GM23338 (cell line): ENCODE measurements around the gene SMIM41. TPM values are rescaled to one million over a fixed set of nuclear protein-coding genes. Genes with fewer than 3 reads are reported as not detected.

ENCODE experiments used
- CREB1 ChIP-seq: fragments of 250-450 bp; sonication (Bioruptor Pico); IDR thresholded peaks from 2 replicates; pipeline ENCODE4 v1.5.0; 2020; ENCODE audit warnings: low read depth, mild to moderate bottlenecking, moderate library complexity
- EZH2 ChIP-seq: fragments of 200-600 bp; sonication (generic); IDR thresholded peaks from one replicate; pipeline ENCODE4 v1.8.0; 2017; ENCODE audit warnings: antibody characterized with exemption, mild to moderate bottlenecking, low read depth; ENCODE audit not compliant: unreplicated experiment
- POLR2AphosphoS5 ChIP-seq: IDR thresholded peaks from 2 replicates; pipeline ENCODE4 v1.6.1; 2016; ENCODE audit warnings: antibody characterized with exemption, low read depth
- ZNF114 ChIP-seq: fragments of 250-450 bp; sonication (Bioruptor Pico); IDR thresholded peaks from 2 replicates; pipeline ENCODE4 v1.5.0; 2020; ENCODE audit warnings: mild to moderate bottlenecking, moderate library complexity
- polyA plus RNA-seq: library from polyadenylated mRNA; unstranded; fragments of >200 nt; fragmentation: Nextera tagmentation; extraction: Ambion mirVana; gene quantifications from 2 replicates; pipeline ENCODE4 v1.2.1, GENCODE V29; 2016
- total RNA-seq: library from RNA; depleted of rRNA; stranded (reverse); fragments of >200 nt; shearing (Covaris generic); gene quantifications from 2 replicates; pipeline ENCODE4 v1.2.3, GENCODE V29; 2014
- TF ChIP-seq, protein P1 (sequence below): fragments of 250-450 bp; sonication (Bioruptor Pico); IDR thresholded peaks from 2 replicates; pipeline ENCODE4 v1.5.0; 2020; ENCODE audit warnings: mild to moderate bottlenecking, moderate library complexity
- TF ChIP-seq, protein P2 (sequence below), 2 experiments: fragments of 200-600 bp in 1 of 2; sonication (generic) in 1 of 2; conservative IDR thresholded peaks; 2 replicates each; pipeline versions ENCODE4 v1.5.1 to v1.6.1; 2016 to 2017; ENCODE audit warnings: antibody characterized with exemption in 2 of 2, low read depth in 2 of 2, mild to moderate bottlenecking in 2 of 2, moderate library complexity in 1 of 2
- TF ChIP-seq, protein P3 (sequence below): IDR thresholded peaks from one replicate; pipeline ENCODE4 v1.6.1; 2018; ENCODE audit warnings: antibody characterized with exemption; ENCODE audit not compliant: unreplicated experiment

SMIM41 gene
- total and polyA plus RNA-seq, 2 experiments from 2014 or later = 0.66 TPM

DNA sequence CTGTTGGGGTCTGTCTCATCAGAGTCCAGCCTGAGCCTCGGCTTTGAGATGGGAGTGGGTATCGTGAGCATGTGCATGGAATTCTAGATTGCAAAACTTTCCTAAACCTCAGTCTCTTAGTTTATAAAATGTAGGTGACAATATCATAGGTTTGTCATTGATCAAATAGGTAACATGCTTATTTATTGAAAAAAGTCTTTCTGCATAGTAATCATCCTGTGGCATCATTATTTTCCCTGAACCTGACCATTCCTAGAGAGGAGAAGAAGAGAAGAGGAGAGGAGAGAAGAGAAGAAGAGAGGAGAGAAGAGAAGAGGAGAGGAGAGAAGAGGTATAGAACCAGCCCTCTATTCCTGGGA, 4.1 kb downstream of the SMIM41 start (continued):
- TF ChIP-seq, protein P1, sequence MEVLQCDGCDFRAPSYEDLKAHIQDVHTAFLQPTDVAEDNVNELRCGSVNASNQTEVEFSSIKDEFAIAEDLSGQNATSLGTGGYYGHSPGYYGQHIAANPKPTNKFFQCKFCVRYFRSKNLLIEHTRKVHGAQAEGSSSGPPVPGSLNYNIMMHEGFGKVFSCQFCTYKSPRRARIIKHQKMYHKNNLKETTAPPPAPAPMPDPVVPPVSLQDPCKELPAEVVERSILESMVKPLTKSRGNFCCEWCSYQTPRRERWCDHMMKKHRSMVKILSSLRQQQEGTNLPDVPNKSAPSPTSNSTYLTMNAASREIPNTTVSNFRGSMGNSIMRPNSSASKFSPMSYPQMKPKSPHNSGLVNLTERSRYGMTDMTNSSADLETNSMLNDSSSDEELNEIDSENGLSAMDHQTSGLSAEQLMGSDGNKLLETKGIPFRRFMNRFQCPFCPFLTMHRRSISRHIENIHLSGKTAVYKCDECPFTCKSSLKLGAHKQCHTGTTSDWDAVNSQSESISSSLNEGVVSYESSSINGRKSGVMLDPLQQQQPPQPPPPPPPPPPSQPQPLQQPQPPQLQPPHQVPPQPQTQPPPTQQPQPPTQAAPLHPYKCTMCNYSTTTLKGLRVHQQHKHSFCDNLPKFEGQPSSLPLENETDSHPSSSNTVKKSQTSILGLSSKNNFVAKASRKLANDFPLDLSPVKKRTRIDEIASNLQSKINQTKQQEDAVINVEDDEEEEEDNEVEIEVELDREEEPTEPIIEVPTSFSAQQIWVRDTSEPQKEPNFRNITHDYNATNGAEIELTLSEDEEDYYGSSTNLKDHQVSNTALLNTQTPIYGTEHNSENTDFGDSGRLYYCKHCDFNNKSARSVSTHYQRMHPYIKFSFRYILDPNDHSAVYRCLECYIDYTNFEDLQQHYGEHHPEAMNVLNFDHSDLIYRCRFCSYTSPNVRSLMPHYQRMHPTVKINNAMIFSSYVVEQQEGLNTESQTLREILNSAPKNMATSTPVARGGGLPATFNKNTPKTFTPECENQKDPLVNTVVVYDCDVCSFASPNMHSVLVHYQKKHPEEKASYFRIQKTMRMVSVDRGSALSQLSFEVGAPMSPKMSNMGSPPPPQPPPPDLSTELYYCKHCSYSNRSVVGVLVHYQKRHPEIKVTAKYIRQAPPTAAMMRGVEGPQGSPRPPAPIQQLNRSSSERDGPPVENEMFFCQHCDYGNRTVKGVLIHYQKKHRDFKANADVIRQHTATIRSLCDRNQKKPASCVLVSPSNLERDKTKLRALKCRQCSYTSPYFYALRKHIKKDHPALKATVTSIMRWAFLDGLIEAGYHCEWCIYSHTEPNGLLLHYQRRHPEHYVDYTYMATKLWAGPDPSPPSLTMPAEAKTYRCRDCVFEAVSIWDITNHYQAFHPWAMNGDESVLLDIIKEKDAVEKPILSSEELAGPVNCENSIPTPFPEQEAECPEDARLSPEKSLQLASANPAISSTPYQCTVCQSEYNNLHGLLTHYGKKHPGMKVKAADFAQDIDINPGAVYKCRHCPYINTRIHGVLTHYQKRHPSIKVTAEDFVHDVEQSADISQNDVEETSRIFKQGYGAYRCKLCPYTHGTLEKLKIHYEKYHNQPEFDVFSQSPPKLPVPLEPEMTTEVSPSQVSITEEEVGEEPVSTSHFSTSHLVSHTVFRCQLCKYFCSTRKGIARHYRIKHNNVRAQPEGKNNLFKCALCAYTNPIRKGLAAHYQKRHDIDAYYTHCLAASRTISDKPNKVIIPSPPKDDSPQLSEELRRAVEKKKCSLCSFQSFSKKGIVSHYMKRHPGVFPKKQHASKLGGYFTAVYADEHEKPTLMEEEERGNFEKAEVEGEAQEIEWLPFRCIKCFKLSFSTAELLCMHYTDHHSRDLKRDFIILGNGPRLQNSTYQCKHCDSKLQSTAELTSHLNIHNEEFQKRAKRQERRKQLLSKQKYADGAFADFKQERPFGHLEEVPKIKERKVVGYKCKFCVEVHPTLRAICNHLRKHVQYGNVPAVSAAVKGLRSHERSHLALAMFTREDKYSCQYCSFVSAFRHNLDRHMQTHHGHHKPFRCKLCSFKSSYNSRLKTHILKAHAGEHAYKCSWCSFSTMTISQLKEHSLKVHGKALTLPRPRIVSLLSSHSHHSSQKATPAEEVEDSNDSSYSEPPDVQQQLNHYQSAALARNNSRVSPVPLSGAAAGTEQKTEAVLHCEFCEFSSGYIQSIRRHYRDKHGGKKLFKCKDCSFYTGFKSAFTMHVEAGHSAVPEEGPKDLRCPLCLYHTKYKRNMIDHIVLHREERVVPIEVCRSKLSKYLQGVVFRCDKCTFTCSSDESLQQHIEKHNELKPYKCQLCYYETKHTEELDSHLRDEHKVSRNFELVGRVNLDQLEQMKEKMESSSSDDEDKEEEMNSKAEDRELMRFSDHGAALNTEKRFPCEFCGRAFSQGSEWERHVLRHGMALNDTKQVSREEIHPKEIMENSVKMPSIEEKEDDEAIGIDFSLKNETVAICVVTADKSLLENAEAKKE = no peak
- no peak for TF ChIP-seq POLR2AphosphoS5
- TF ChIP-seq, protein P2, sequence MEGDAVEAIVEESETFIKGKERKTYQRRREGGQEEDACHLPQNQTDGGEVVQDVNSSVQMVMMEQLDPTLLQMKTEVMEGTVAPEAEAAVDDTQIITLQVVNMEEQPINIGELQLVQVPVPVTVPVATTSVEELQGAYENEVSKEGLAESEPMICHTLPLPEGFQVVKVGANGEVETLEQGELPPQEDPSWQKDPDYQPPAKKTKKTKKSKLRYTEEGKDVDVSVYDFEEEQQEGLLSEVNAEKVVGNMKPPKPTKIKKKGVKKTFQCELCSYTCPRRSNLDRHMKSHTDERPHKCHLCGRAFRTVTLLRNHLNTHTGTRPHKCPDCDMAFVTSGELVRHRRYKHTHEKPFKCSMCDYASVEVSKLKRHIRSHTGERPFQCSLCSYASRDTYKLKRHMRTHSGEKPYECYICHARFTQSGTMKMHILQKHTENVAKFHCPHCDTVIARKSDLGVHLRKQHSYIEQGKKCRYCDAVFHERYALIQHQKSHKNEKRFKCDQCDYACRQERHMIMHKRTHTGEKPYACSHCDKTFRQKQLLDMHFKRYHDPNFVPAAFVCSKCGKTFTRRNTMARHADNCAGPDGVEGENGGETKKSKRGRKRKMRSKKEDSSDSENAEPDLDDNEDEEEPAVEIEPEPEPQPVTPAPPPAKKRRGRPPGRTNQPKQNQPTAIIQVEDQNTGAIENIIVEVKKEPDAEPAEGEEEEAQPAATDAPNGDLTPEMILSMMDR (conservative IDR thresholded peaks at IDR 0.05; ENCODE audit: low read depth in 2 of 2) = no peak
- no peak for TF ChIP-seq ZNF114 (CRISPR knock-in tag)
- TF ChIP-seq CREB1 (CRISPR knock-in tag) = no peak
- TF ChIP-seq, protein P3, sequence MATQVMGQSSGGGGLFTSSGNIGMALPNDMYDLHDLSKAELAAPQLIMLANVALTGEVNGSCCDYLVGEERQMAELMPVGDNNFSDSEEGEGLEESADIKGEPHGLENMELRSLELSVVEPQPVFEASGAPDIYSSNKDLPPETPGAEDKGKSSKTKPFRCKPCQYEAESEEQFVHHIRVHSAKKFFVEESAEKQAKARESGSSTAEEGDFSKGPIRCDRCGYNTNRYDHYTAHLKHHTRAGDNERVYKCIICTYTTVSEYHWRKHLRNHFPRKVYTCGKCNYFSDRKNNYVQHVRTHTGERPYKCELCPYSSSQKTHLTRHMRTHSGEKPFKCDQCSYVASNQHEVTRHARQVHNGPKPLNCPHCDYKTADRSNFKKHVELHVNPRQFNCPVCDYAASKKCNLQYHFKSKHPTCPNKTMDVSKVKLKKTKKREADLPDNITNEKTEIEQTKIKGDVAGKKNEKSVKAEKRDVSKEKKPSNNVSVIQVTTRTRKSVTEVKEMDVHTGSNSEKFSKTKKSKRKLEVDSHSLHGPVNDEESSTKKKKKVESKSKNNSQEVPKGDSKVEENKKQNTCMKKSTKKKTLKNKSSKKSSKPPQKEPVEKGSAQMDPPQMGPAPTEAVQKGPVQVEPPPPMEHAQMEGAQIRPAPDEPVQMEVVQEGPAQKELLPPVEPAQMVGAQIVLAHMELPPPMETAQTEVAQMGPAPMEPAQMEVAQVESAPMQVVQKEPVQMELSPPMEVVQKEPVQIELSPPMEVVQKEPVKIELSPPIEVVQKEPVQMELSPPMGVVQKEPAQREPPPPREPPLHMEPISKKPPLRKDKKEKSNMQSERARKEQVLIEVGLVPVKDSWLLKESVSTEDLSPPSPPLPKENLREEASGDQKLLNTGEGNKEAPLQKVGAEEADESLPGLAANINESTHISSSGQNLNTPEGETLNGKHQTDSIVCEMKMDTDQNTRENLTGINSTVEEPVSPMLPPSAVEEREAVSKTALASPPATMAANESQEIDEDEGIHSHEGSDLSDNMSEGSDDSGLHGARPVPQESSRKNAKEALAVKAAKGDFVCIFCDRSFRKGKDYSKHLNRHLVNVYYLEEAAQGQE = no peak
- TF ChIP-seq EZH2 = no peak
